IgD-negative memory B cell (primary cell): ENCODE measurements around the gene PAGR1. TPM values are rescaled to one million over a fixed set of nuclear protein-coding genes. Genes with fewer than 3 reads are reported as not detected.
"Not testable (repeated sequence)": the region's sequence is repeated elsewhere in the genome, so short reads cannot be mapped to it uniquely, and the experiment has no call there.

Source experiments
- H3K27ac Mint-ChIP-seq, 3 donors: one replicate each; pipeline ENCODE4 v1.8.0; 2020 to 2022; ENCODE audit warnings: mild to moderate bottlenecking in 3 of 3, mixed read lengths in 3 of 3, moderate library complexity in 1 of 3
- H3K27me3 Mint-ChIP-seq: one replicate; pipeline ENCODE4 v1.8.0; 2021; ENCODE audit warnings: mixed read lengths
- H3K36me3 Mint-ChIP-seq: one replicate; pipeline ENCODE4 v1.8.0; 2020; ENCODE audit warnings: mild to moderate bottlenecking, mixed read lengths
- H3K4me1 Mint-ChIP-seq, 3 donors: one replicate each; pipeline ENCODE4 v1.8.0; 2020 to 2022; ENCODE audit warnings: mixed read lengths in 3 of 3, mild to moderate bottlenecking in 1 of 3
- H3K4me3 Mint-ChIP-seq, 4 donors: one replicate each; pipeline ENCODE4 v1.8.0; 2020 to 2022; ENCODE audit warnings: mild to moderate bottlenecking in 4 of 4, mixed read lengths in 4 of 4, moderate library complexity in 3 of 4
- H3K9me3 Mint-ChIP-seq, 3 donors: one replicate each; pipeline ENCODE4 v1.8.0; 2020 to 2021; ENCODE audit warnings: mixed read lengths in 3 of 3, mild to moderate bottlenecking in 1 of 3
- polyA plus RNA-seq: library from polyadenylated mRNA; unstranded; fragments of 300-500 nt; fragmentation: Illumina TruSeq; gene quantifications from one replicate; pipeline ENCODE4 v1.2.3, GENCODE V29; 2021

PAGR1 gene
- polyA plus RNA-seq, result 59.6 TPM

GRCh38 chr16:29815793-29816693 lies at the start of gene PAGR1:
Gene PAGR1 (plus strand): TSS chr16:29816152. CDS start chr16:29816526, 374 bp downstream.
- H3K4me3 Mint-ChIP-seq, result peak within 1 kb of the TSS; percentile 89 to 99 (median 98)
- peak within 1 kb of the TSS; percentile 89 to 99 (median 95) for H3K27ac Mint-ChIP-seq
- peaks cover 2% of the 10 kb centered on the region for H3K27me3 Mint-ChIP-seq
- H3K9me3 Mint-ChIP-seq, result no peaks in the 10 kb centered on the region
- peaks cover 5% of the 10 kb centered on the region for H3K36me3 Mint-ChIP-seq
- H3K4me1 Mint-ChIP-seq, result peaks cover 36 to 48% (median 37%) of the 10 kb centered on the region in 3 donors

GRCh38 chr16:29766571-29766970 lies 49.4 kb upstream of the PAGR1 start:
- no peak overlapping the region for H3K27ac Mint-ChIP-seq
- H3K27me3 Mint-ChIP-seq, result no peaks in the 10 kb centered on the region
- H3K4me3 Mint-ChIP-seq, result no peak overlapping the region
- no peaks in the 10 kb centered on the region for H3K9me3 Mint-ChIP-seq
- no peaks in the 10 kb centered on the region for H3K36me3 Mint-ChIP-seq
- H3K4me1 Mint-ChIP-seq, result peaks cover 5 to 11% (median 8%) of the 10 kb centered on the region in 3 donors

- Mint-ChIP-seq H3K36me3 (no peaks in the 10 kb centered on the region), H3K27ac (no peak overlapping the region), H3K4me1 (peaks cover 5 to 9% (median 8%) of the 10 kb centered on the region in 3 donors), H3K27me3 (no peaks in the 10 kb centered on the region), H3K4me3 (no peak overlapping the region), H3K9me3 (no peaks in the 10 kb centered on the region)
Observed at GRCh38 chr16:29767062-29767461, 48.9 kb upstream of the PAGR1 start.

- Mint-ChIP-seq H3K27me3 (no peaks in the 10 kb centered on the region), H3K27ac (no peak overlapping the region), H3K4me3 (no peak overlapping the region), H3K36me3 (no peaks in the 10 kb centered on the region), H3K4me1 (peaks cover 0 to 8% (median 3%) of the 10 kb centered on the region in 3 donors), H3K9me3 (no peaks in the 10 kb centered on the region)
Observed at GRCh38 chr16:29769507-29769906, 46.4 kb upstream of the PAGR1 start.

DNA sequence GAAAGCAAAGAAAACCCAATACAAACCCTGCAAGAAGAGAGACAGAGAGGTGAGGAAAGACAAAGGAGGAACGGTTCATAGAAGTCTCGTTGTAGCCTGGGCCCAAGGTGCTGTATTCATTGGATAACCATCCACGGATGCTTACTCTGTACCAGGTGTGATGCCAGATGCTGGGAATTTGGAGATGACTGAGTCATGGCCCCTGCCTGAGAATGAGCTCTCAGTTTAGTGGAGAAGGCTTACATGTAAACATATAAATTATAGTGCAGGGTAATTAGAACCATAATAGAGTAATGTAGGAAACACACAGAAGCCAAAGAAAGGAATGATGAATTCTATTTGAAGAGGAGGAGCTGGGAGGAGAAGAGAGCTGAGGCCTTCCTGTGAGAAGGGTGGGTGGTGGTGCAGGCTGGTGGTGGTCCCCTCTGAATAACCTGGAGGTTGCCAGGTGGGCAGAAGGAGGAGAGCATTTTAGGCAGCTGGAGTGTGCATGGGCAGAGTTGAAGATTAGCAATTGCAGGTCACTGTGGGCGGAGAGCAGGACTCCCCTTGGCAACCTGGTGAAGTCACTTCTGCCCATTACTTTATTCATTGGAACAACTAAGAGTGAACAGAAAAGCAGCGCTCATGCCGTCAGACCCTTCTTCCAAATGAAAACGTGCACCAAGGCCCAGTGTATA lies 45.6 kb upstream of the PAGR1 start:
- H3K4me1 Mint-ChIP-seq, result peaks cover 0 to 7% (median 3%) of the 10 kb centered on the region in 3 donors
- no peak overlapping the region for H3K4me3 Mint-ChIP-seq
- H3K27me3 Mint-ChIP-seq, result no peaks in the 10 kb centered on the region
- H3K36me3 Mint-ChIP-seq, result no peaks in the 10 kb centered on the region
- no peaks in the 10 kb centered on the region for H3K9me3 Mint-ChIP-seq
- no peak overlapping the region for H3K27ac Mint-ChIP-seq

GRCh38 chr16:29772330-29772729 lies 43.6 kb upstream of the PAGR1 start:
- H3K9me3 Mint-ChIP-seq, H3K4me1 Mint-ChIP-seq, H3K4me3 Mint-ChIP-seq, H3K27ac Mint-ChIP-seq, H3K27me3 Mint-ChIP-seq, H3K36me3 Mint-ChIP-seq: not testable (repeated sequence)

GRCh38 chr16:29774730-29775129 lies 41.2 kb upstream of the PAGR1 start:
- Mint-ChIP-seq H3K4me3 (no peak overlapping the region), H3K4me1 (peaks cover 0 to 4% (median 1%) of the 10 kb centered on the region in 3 donors), H3K9me3 (no peaks in the 10 kb centered on the region), H3K27ac (no peak overlapping the region), H3K36me3 (peaks cover 3% of the 10 kb centered on the region), H3K27me3 (peaks cover 3% of the 10 kb centered on the region)

GRCh38 chr16:29775742-29776408 lies 40.1 kb upstream of the PAGR1 start:
- Mint-ChIP-seq H3K36me3 (peaks cover 3% of the 10 kb centered on the region), H3K27me3 (peaks cover 5% of the 10 kb centered on the region), H3K4me3 (no peak overlapping the region), H3K27ac (no peak overlapping the region), H3K9me3 (no peaks in the 10 kb centered on the region), H3K4me1 (peaks cover 0 to 4% (median under 1%) of the 10 kb centered on the region in 3 donors)

DNA sequence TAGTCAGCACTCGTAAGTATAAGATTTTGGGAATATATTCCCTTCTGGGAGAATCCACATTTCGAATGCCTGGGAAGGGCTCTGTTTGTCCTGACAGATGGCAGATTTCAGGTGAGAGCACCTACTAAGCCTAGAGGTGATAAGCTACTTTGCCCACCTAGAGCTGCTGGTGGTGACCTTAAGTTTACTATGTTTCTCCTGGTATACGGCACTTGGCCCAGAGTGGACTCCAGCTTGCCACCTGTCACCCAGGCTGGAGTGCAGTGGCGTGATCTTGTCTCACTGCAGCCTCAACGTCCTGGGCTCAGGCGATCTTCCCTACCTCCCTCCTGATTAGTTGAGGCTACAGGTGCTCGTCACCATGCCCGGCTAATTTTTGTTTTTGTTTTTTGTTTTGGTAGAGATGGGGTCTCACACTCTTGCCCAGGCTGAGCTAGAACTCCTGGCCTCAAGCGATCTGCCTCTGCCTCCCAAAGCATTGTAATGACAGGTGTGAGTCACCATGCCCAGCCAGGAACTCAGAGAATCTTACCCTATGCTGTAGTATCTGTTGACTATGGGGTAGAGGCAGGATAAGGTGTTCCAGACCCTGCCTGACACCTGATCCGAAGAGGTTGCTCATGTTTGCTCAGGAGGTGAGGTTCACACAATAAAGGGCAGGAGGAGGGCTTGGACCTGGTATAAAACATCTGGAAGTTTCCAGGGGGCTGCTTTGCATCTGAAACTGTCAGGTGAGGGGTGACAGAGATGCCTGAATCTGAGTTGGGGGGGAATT lies 38.2 kb upstream of the PAGR1 start, which contains the start of gene ZG16:
Gene ZG16, plus strand, starts transcription at position 681 of the 775 bp plus-strand sequence. CDS start 1,011 bp downstream, outside the sequence.
- H3K27ac Mint-ChIP-seq, result no peak within 1 kb of the TSS
- peaks cover 0 to 2% (median 2%) of the 10 kb centered on the region in 3 donors for H3K4me1 Mint-ChIP-seq
- H3K27me3 Mint-ChIP-seq, result peaks cover 5% of the 10 kb centered on the region
- H3K9me3 Mint-ChIP-seq, result no peaks in the 10 kb centered on the region
- no peak within 1 kb of the TSS for H3K4me3 Mint-ChIP-seq
- peaks cover 4% of the 10 kb centered on the region for H3K36me3 Mint-ChIP-seq

- Mint-ChIP-seq H3K9me3 (peaks cover 0 to 5% (median 0%) of the 10 kb centered on the region in 3 donors), H3K4me3 (no peak overlapping the region), H3K27ac (peak overlapping the region in 1 of 3 donors; percentile 35), H3K4me1 (peaks cover 2 to 5% (median 4%) of the 10 kb centered on the region in 3 donors), H3K36me3 (peaks cover 4% of the 10 kb centered on the region), H3K27me3 (peaks cover 5% of the 10 kb centered on the region)
Observed at GRCh38 chr16:29779474-29779873, 36.5 kb upstream of the PAGR1 start.

DNA sequence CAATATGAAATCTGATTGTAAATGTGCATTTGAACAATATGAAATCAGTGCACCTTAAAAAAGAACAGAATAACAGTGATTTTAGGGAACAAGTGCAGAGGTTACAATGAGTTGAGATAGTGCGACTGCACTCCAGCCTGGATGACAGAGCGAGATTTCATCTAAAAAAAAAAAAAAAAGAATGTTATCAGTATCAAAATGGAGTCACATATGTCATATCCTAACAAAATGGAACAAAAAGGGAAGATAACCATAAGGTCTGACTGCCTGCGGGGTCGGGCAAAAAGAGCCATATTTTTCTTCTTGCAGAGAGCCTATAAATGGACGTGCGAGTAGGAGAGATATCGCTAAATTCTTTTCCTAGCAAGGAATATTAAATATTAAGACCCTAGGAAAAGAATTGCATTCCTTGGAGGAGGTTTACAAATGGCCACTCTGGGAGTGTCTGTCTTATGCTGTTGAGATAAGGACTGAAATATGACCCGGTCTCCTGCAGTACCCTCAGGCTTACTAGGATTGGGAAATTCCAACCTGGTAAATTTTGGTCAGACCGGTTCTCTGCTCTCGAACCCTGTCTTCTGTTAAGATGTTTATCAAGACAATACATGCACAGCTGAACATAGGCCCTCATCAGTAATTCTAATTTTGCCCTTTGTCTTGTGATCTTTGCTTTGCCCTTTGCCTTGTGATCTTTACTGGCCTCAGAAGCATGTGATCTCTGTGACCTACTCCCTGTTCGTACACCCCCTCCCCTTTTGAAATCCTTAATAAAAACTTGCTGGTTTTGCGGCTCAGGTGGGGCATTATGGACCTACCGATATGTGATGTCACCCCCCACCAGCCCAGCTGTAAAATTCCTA lies 32.6 kb upstream of the PAGR1 start:
- not testable (repeated sequence) for H3K36me3 Mint-ChIP-seq, H3K27me3 Mint-ChIP-seq, H3K9me3 Mint-ChIP-seq, H3K4me3 Mint-ChIP-seq, H3K27ac Mint-ChIP-seq
- peaks cover 12 to 19% (median 18%) of the 10 kb centered on the region in 3 donors for H3K4me1 Mint-ChIP-seq

DNA sequence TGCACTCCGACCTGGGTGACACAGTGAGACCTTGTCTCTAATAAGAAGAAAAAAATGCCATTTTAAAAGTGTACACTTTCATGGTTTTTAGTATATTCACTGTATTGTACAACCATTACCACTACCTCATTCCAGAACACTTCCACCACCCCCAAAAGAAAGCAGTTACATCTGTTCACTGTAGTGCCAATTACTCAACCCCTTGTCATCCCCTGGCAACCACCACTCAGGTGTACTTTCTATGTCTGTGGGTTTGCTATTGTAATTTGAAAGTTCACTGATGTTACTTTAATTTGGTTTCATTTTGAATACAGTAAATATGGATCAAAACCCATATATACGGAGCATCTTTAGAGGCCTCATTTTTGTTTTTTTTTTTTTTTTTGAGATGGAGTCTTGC lies 31.8 kb upstream of the PAGR1 start:
- Mint-ChIP-seq H3K4me1 (peaks cover 14 to 19% (median 18%) of the 10 kb centered on the region in 3 donors), H3K9me3 (peaks cover 0 to 5% (median 0%) of the 10 kb centered on the region in 3 donors), H3K4me3 (peak overlapping the region in 1 of 4 donors; percentile 22), H3K27me3 (peaks cover 2% of the 10 kb centered on the region), H3K36me3 (peaks cover 4% of the 10 kb centered on the region), H3K27ac (no peak overlapping the region)

DNA sequence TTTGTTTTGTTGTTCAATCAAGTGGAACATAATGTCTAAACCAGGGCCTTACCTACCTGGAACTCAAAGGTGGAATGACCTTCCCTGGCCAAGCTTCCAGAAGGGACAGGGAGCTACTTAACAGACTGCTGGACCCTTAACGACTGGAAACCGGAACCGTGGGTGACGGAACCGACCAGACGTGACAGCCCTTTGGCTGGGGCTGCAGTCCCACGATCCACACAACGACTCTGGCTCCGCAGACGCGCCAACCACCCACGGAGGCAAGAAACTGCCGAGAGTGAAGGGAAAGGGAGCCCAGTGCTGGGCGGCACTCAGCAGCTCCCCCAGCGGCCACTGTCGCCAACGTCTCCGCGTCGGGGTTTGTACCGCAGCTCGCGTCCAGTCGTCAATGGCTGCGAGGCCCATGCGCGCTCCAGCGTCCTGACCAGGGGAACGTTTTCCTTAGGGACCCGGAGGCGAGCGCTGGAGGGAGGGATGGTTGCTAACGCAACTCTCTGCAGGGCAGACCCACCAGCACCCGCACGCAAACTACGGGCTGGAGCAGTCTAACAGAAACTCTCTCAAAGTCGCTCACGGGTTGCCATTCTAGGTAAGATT lies 31.0 kb upstream of the PAGR1 start:
- Mint-ChIP-seq H3K9me3 (peaks cover 0 to 5% (median 0%) of the 10 kb centered on the region in 3 donors), H3K4me3 (peak overlapping the region; percentile 57 to 85 (median 81)), H3K4me1 (peaks cover 16 to 20% (median 19%) of the 10 kb centered on the region in 3 donors), H3K27ac (peak overlapping the region in 2 of 3 donors; percentile 47 to 89), H3K36me3 (peaks cover 4% of the 10 kb centered on the region), H3K27me3 (peaks cover under 1% of the 10 kb centered on the region)
